ENCODE data around the gene SPDYE17.
"Not testable (repeated sequence)": the region's sequence is repeated elsewhere in the genome, so short reads cannot be mapped to it uniquely, and the experiment has no call there.

- TF ChIP-seq TAF1 (IDR thresholded peaks at IDR 0.05; ENCODE audit: low read depth); CTCF (IDR thresholded peaks at IDR 0.05; ENCODE audit: poor library complexity, severe bottlenecking); EZH2 (IDR thresholded peaks at IDR 0.05; ENCODE audit: borderline replicate concordance, insufficient read depth, low read length, poor library complexity, severe bottlenecking); POLR2AphosphoS5 (IDR thresholded peaks at IDR 0.05); REST (IDR thresholded peaks at IDR 0.05; ENCODE audit: borderline replicate concordance); EP300 (conservative IDR thresholded peaks at IDR 0.05; ENCODE audit: poor library complexity, severe bottlenecking); RAD21 (conservative IDR thresholded peaks at IDR 0.05): not testable (repeated sequence)
Observed at GRCh38 chr7:76972391-76972790, 59.8 kb downstream of the SPDYE17 start.
